Measurements from ENCODE around the gene SNAPC2.
"Not testable (repeated sequence)": the region's sequence is repeated elsewhere in the genome, so short reads cannot be mapped to it uniquely, and the experiment has no call there.

SNAPC2 gene

GRCh38 chr19:7910321-7911161, 9.6 kb upstream of the SNAPC2 start:
- DNase-seq: no peak

DNA sequence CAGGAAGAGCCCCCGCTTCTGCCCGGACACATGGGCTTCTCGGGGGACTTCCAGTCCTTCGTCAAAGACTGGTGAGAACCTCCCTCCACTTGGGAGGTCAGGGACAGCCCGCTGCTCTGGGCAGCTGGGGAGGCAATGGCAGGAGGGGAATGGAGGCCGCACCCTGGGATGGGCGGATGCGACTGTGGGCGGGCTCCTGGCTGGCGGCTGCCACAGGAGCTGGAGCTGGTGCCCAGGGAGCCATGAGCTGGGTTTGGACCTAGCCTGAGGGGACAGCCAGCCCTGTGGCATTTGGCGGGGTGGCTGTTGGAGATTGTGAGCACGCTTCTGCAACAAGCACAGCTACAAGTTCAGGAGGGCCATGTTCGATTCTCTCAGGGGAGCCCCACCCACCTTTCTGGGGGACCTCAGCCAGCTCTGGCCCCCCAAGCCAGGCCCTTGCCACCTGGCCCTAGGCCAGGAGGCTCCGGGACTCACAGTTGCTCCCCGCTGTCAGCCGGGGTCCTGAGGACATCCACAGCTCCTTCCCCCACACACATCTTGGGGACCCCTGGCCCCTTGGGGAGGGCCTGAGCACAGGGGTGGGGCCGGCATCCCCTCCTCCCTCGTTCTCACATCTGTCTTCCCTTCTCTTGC, 8.5 kb upstream of the SNAPC2 start:
- no peak for DNase-seq

DNA sequence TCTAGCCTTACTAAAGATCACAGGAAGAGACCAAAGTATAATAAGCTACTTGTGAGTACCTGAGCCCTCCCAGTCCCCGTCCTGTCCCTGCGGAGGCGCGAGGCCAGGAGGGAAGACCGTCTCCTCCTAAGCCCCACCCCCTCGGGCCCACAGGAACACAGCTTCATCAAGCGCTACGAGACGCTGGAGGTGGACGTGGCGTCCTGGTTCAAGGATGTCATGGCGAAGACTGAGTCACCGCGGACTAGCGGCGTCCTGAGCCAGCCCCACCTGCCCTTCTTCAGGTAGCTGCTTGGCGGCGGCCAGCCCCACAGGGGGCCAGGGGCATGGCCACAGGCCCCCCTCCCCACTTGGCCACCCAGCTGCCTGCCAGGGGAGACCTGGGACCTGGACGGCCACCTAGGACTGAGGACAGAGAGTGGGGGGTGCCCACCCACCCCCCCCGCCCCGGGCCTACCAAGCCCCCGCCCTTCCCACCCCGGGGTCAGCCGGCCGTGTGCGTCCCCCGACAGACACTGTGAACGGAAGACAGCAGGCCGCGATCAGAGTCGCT, 7.9 kb upstream of the SNAPC2 start:
- DNase-seq: no peak

DNA sequence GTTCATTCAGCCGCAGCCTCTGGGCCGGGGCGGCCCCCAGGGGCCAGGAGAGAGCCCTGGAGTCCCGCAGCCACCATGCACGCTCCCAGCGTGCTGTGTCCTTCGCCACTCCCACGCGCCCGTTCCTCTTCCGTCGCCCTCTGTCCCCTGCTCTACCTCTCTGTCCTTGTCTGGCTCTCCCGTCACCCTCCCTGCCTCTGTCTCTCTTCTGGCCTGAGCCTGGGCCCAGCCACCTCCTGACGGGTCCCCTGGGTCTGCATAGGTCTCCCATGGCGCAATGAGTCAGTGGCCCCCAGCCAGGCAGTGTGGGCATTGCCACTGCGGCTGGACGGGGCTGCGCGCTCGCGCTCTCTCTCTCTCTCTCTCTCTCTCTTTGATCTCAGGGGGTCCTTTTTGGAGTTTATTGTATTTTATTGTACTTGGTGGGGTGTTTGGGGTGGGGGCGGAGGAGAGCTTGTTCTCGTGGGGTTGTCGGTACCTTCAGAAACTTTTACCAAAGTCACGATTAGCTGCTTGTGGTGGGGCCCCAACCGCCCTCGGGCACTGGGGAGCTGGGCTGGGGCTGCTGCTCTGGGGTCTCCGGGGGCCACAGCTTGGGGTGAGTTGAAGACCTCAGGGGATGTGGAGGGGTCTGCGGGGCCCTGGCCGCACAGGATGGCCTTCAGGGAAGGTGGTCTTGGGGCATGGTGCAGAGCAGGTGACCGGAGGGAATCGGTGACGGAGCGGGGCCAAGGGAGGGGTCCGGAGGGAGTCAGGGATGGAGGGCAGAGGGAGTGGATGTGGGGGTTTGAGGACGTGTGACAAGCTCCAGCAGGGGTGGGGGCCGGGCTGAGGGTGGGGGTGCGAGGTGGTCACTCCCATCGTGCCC, 7.2 kb upstream of the SNAPC2 start:
- no peak for DNase-seq

GRCh38 chr19:7913652-7914051, 6.5 kb upstream of the SNAPC2 start:
- no peak for DNase-seq

- no peak for DNase-seq
Observed at GRCh38 chr19:7914099-7914498, 6.0 kb upstream of the SNAPC2 start.

DNA sequence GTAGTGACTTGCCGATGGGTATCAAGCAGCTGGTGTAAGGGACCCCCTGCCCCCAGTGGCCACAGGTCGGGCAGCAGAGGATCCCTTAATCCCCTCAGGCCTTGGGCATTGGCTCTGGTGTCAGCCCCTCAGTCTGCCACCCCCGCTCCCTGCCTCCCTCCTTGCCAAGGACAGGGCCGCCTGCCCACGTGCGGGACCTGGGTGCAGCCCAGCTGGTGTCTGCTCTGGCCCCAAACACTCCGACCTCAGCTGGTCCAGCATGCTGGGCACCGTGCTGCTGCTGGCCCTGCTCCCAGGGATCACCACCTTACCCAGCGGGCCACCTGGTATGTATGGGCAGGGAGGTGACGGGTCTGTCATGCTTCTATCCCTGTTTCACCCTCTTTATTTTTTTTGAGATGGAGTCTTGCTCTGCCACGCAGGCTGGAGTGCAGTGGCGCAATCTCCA, 5.5 kb upstream of the SNAPC2 start, which contains the start of gene TGFBR3L:
TSS of gene TGFBR3L (plus strand) at position 233 of the 448 bp plus-strand sequence.
- DNase-seq: no peak

GRCh38 chr19:7915250-7916102, 4.7 kb upstream of the SNAPC2 start:
- DNase-seq: no peak

- peak; percentile 20 for DNase-seq
Observed at GRCh38 chr19:7916103-7916954, 3.8 kb upstream of the SNAPC2 start.

DNA sequence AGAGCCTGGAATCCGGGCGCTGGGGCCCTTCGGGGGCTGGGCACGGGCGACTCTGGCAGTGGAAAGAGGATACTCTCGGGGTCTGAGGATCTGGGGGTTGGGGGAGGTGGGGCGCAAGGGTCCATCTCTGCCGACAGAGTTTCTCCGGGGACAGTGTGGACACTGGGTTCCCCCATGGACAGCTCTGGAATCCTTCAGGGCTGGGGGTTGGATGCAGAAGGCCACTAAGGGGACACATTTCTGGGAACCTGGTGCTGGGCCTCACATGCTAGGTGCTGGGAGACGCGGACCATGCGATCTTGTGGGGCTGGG, 3.2 kb upstream of the SNAPC2 start:
- no peak for DNase-seq

GRCh38 chr19:7917267-7918061, 2.7 kb upstream of the SNAPC2 start:
- DNase-seq: peak; percentile 45

- DNase-seq: not testable (repeated sequence)
Observed at GRCh38 chr19:7918062-7918614, 2.0 kb upstream of the SNAPC2 start.

DNA sequence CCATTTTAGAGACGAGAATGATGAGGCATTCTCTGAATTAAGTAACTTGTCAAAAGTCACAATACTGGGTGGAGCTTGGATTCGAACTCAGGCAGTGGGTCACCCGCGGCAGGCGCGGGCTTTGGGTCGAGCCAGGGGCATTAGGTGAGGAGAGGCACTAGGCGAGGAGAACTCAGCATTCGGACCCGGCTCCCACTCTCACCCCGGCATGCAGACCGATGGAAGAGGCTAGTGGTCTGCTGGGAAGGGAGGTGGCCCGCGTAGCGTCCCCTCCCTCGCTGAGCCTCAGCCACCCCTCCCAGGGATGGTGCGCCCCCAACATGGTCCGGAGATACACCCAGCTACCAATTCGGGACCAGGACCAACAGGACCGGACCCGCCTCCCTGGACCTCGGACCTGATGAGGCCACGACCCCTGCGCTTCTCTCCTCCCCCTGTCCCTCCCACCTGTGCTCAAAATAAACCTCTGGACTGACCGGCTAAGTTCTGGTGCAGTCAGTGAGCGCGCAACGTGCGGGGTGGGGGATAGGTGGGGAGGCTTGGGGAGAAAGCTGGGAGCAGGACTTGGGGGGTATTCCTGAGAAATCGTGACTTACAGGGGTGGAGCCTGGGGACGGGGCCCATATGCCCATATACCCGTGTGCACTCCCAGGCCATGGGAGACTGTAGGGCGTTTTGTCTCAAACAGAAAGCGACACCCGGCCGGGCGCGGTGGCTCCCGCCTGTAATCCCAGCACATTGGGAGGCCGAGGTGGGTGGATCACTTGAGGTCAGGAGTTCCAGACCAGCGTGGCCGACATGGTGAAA, 1.3 kb upstream of the SNAPC2 start:
- DNase-seq: no peak

DNA sequence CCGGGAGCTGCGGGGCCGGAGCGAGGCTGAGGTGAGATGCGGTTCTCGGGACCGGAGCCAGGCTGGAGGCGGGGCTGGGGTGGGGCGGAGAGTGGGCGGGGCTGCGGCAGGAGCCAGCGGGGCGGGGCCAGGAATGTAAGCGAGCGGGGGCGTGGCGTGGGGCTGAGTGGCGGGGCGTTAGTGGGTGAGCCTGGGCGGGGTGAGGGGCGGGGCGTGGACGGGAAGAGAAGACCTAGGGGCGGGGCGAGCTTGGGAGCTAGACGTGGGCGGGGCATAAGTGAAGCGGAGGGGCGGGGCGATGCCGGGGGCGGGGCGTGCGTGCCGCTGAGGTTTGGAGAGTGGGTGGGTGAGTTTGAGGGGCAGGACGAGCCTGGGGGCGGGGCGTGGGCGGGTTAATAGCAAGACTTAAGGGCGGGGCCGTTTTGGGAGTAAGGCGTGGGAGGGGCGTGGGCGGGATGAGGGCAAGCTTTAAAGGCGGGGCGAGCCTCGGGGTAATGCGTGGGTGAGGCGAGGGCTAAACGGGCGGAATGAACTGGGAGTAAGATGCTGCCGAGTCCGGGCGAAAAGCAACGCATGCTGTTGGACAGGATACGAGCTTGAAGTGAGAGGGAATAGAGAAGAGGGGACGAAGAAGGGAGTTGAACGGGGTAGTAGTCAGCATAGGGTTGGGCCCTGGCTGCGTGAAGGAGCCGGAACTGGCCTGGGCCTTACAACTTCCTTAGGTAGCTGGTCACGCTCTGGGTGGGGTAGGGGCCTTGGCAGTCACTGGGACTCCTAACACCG, 572 bp downstream of the SNAPC2 start:
- DNase-seq: peak; percentile 97

- no peak for DNase-seq
Observed at GRCh38 chr19:7921302-7921966, 1.3 kb downstream of the SNAPC2 start.

- no peak for DNase-seq
Observed at GRCh38 chr19:7921967-7922835, 2.1 kb downstream of the SNAPC2 start.

DNA sequence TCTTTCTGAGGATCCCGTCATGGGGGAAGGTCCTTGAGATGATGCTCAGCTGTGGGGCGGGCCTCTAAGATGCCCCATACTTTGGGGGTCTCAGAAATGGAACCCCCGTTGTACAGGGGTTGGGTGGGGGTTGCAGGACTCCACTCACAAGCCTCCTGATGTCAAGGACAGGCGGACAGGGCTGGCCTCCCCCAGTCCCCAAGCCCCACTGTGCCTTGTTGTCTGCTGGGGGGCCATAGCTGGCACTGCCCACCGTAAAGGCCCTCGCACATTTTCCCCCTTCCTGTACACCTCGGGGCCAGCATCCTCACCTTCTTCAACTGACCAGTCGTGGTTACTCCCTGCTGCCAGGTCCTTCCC, 2.7 kb downstream of the SNAPC2 start:
- no peak for DNase-seq
